ENCODE data around the gene ATP6AP1.

ATP6AP1 gene

DNA sequence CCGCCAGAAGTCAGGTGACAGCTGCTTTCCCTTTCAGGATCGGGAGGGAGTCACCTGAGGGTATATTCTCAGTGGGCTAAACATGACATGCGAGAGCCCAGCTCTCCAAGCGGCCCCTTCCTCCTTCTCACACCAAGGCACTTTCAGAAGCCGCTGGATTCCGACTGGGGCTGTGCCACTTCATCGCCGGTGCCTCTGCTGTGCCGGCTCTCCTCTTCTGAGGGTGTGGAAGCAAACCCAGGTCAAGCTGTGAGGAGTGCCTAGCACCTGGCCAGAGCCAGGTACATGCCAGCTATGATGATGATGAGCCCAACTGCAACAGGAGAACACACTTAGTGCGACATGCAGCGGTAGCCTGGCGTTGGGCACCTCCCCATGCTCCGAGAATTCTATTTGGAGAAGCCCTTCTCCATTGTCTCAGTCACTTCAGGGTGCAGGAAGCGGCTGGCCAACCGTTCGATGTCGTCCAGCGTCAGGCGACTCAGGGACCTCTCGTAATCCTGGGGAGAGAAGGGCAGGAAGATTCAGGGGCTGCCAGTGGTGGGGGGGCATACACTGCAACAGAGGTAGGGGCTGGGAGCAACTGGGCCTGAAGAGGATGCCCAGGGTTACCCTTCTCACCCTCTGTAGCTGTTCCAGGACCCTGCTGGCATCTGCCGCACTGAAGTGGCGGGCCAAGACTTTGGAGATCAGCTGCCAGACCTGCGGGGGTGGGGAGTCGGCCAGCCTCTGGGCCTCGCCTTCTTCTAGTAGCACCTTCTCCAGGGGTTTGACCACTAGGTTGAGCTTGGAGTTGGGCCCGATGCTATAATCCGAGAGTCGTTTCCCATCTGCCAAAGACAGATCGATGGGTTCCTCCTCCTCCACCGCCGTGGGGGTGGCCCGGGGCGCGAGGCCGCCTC, 56.9 kb downstream of the ATP6AP1 start:
- peak overlapping the region; percentile 88 for H3K27ac ChIP-seq
- TF ChIP-seq, protein P1, sequence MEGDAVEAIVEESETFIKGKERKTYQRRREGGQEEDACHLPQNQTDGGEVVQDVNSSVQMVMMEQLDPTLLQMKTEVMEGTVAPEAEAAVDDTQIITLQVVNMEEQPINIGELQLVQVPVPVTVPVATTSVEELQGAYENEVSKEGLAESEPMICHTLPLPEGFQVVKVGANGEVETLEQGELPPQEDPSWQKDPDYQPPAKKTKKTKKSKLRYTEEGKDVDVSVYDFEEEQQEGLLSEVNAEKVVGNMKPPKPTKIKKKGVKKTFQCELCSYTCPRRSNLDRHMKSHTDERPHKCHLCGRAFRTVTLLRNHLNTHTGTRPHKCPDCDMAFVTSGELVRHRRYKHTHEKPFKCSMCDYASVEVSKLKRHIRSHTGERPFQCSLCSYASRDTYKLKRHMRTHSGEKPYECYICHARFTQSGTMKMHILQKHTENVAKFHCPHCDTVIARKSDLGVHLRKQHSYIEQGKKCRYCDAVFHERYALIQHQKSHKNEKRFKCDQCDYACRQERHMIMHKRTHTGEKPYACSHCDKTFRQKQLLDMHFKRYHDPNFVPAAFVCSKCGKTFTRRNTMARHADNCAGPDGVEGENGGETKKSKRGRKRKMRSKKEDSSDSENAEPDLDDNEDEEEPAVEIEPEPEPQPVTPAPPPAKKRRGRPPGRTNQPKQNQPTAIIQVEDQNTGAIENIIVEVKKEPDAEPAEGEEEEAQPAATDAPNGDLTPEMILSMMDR (IDR thresholded peaks at IDR 0.05), result no peak
- no peak for TF ChIP-seq ZFX (IDR thresholded peaks at IDR 0.05; ENCODE audit: borderline replicate concordance)

DNA sequence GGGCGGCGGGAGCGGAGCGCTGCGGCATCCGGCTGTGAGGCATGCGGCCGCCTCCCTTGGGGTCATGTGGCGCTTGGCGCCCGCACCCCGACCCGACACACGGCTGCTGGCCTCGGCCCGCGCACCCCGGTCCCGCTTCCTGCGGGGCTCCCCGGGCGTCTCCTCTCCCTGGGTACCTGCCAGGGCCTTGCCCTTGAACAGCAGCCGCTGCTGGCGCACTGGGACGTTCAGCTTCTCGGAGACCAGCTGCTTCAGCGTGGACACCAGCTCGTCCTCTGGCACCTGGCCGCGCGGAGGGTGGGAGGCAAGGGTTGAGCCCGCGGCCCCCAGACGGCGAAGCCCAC, 57.5 kb downstream of the ATP6AP1 start:
- H3K27ac ChIP-seq, result peak overlapping the region; percentile 88
- TF ChIP-seq, protein P1 (IDR thresholded peaks at IDR 0.05), result no peak
- no peak for TF ChIP-seq ZFX (IDR thresholded peaks at IDR 0.05; ENCODE audit: borderline replicate concordance)
